GM23338 (cell line): ENCODE measurements around the gene PCGF6.
"Not testable (repeated sequence)": the region's sequence is repeated elsewhere in the genome, so short reads cannot be mapped to it uniquely, and the experiment has no call there.

Source experiments
- CTCF ChIP-seq, 2 experiments: fragments of 200-600 bp in 1 of 2; sonication (generic) in 1 of 2; conservative IDR thresholded peaks; 2 replicates each; pipeline versions ENCODE4 v1.5.1 to v1.6.1; 2016 to 2017; ENCODE audit warnings: antibody characterized with exemption in 2 of 2, low read depth in 2 of 2, mild to moderate bottlenecking in 2 of 2, moderate library complexity in 1 of 2
- EZH2 ChIP-seq: fragments of 200-600 bp; sonication (generic); IDR thresholded peaks from one replicate; pipeline ENCODE4 v1.8.0; 2017; ENCODE audit warnings: antibody characterized with exemption, mild to moderate bottlenecking, low read depth; ENCODE audit not compliant: unreplicated experiment
- NANOG ChIP-seq: IDR thresholded peaks from 2 replicates; pipeline ENCODE4 v1.6.1; 2016; ENCODE audit warnings: antibody characterized with exemption, borderline replicate concordance
- POLR2AphosphoS5 ChIP-seq: IDR thresholded peaks from 2 replicates; pipeline ENCODE4 v1.6.1; 2016; ENCODE audit warnings: antibody characterized with exemption, low read depth
- TF ChIP-seq, protein P1 (sequence below): IDR thresholded peaks from one replicate; pipeline ENCODE4 v1.6.1; 2018; ENCODE audit warnings: antibody characterized with exemption; ENCODE audit not compliant: unreplicated experiment

- TF ChIP-seq POLR2AphosphoS5; CTCF (conservative IDR thresholded peaks at IDR 0.05; ENCODE audit: low read depth in 2 of 2); NANOG; EZH2: not testable (repeated sequence)
- TF ChIP-seq, protein P1, sequence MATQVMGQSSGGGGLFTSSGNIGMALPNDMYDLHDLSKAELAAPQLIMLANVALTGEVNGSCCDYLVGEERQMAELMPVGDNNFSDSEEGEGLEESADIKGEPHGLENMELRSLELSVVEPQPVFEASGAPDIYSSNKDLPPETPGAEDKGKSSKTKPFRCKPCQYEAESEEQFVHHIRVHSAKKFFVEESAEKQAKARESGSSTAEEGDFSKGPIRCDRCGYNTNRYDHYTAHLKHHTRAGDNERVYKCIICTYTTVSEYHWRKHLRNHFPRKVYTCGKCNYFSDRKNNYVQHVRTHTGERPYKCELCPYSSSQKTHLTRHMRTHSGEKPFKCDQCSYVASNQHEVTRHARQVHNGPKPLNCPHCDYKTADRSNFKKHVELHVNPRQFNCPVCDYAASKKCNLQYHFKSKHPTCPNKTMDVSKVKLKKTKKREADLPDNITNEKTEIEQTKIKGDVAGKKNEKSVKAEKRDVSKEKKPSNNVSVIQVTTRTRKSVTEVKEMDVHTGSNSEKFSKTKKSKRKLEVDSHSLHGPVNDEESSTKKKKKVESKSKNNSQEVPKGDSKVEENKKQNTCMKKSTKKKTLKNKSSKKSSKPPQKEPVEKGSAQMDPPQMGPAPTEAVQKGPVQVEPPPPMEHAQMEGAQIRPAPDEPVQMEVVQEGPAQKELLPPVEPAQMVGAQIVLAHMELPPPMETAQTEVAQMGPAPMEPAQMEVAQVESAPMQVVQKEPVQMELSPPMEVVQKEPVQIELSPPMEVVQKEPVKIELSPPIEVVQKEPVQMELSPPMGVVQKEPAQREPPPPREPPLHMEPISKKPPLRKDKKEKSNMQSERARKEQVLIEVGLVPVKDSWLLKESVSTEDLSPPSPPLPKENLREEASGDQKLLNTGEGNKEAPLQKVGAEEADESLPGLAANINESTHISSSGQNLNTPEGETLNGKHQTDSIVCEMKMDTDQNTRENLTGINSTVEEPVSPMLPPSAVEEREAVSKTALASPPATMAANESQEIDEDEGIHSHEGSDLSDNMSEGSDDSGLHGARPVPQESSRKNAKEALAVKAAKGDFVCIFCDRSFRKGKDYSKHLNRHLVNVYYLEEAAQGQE: not testable (repeated sequence)
These were observed 92.0 kb downstream of the PCGF6 start for GRCh38 chr10:103258928-103259327.
